ENCODE results near the gene S100A12.

- no peak for TF ChIP-seq NR1H2 (CRISPR knock-in tag; IDR thresholded peaks at IDR 0.05)
- TF ChIP-seq JUN (IDR thresholded peaks at IDR 0.05; ENCODE audit: borderline replicate concordance, low read depth, low read length) = no peak
- no peak for TF ChIP-seq JUN (CRISPR knock-in tag; IDR thresholded peaks at IDR 0.05; ENCODE audit: borderline replicate concordance)
- no peak for TF ChIP-seq PTRF (tag; IDR thresholded peaks at IDR 0.05)
- TF ChIP-seq EZH2 (IDR thresholded peaks at IDR 0.05; ENCODE audit: borderline replicate concordance, low read depth, low read length) = no peak
- no peak for TF ChIP-seq ZNF318 (IDR thresholded peaks at IDR 0.05; ENCODE audit: borderline replicate concordance in 1 of 2, low read depth in 1 of 2)
- TF ChIP-seq ZNF609 (CRISPR knock-in tag; IDR thresholded peaks at IDR 0.05; ENCODE audit: borderline replicate concordance) = no peak
- no peak for TF ChIP-seq ATF1 (CRISPR knock-in tag; IDR thresholded peaks at IDR 0.05)
- no peak for TF ChIP-seq ATF1 (tag; IDR thresholded peaks at IDR 0.05)
- no peak for TF ChIP-seq SNAPC5 (CRISPR knock-in tag; IDR thresholded peaks at IDR 0.05)
- no peak for TF ChIP-seq ZNF644 (tag; IDR thresholded peaks at IDR 0.05; ENCODE audit: low read depth)
Observed at GRCh38 chr1:153402226-153402625, 26.8 kb upstream of the S100A12 start.
